ENCODE measurements around the gene TRIOBP.

Gene TRIOBP

GRCh38 chr22:37804881-37805809, 108.3 kb downstream of the TRIOBP start:
- no peak for DNase-seq (ENCODE audit: low read depth, low spot score)

DNA sequence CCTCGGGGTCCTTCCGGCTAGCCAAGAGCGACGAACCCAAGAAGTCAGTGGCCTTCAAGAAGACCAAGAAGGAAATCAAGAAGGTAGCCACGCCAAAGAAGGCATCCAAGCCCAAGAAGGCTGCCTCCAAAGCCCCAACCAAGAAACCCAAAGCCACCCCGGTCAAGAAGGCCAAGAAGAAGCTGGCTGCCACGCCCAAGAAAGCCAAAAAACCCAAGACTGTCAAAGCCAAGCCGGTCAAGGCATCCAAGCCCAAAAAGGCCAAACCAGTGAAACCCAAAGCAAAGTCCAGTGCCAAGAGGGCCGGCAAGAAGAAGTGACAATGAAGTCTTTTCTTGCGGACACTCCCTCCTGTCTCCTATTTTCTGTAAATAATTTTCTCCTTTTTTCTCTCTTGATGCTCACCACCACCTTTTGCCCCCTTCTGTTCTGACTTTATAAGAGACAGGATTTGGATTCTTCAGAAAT, 109.0 kb downstream of the TRIOBP start:
- DNase-seq (ENCODE audit: low read depth, low spot score) = no peak

GRCh38 chr22:37806409-37807333, 109.8 kb downstream of the TRIOBP start:
- no peak for DNase-seq (ENCODE audit: low read depth, low spot score)

DNA sequence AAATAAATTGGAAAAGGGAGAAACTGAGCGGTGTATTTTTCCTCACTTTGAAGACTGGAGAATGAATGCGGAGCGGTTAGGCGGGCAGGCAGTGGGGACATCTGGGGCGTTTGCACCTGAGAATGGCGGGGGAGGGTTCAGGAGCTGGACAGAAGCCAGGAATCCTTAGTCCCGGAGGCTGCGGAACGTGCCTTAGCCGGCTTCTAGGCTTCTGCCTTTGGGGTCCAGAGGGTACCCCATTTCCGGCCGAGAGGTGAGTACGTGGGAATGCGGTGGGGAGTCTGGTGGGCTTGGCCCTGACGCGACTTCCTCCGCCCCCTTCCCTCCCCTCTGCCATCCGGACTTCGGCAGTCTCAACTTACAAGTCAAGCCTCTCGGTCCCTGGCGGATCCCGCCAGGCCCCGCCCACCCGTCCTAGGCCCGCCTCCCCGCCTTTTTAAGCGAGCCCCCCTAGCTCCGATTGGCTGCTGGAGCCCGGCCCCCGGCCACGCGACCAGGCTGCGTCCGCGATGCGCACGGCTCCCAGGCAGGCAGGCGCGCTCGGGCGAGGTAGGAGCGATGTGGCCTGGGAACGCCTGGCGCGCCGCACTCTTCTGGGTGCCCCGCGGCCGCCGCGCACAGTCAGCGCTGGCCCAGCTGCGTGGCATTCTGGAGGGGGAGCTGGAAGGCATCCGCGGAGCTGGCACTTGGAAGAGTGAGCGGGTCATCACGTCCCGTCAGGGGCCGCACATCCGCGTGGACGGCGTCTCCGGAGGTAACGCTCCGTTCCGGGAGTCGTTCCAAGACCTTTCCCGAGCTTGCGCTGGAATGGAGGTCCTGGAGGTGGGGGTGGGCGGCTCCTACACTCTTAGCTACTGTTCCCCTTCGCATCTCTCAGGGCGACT, 110.8 kb downstream of the TRIOBP start, which contains the start of gene GCAT:
GCAT (plus strand) TSS at position 525 of the 884 bp plus-strand sequence; CDS start at position 559, 34 bp downstream.
- peak; percentile 89 for DNase-seq (ENCODE audit: low read depth, low spot score)

DNA sequence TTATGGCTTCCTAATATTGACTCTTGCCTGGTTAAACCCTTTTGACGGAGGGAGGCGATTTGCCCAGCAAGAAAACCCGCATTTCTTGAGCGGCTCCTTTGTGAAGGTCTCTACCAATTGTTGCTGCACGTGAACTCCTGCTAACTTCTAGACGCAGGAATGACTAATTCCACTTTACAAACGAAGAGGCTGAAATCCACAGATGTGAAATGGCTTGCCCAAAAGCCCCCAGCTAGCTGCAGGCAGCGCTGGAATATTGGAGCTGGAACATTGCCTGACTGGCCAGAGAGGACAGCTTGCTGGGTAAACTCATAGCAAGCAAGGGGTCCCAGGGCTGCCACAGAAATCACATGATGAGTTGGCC, 111.4 kb downstream of the TRIOBP start:
- no peak for DNase-seq (ENCODE audit: low read depth, low spot score)

DNA sequence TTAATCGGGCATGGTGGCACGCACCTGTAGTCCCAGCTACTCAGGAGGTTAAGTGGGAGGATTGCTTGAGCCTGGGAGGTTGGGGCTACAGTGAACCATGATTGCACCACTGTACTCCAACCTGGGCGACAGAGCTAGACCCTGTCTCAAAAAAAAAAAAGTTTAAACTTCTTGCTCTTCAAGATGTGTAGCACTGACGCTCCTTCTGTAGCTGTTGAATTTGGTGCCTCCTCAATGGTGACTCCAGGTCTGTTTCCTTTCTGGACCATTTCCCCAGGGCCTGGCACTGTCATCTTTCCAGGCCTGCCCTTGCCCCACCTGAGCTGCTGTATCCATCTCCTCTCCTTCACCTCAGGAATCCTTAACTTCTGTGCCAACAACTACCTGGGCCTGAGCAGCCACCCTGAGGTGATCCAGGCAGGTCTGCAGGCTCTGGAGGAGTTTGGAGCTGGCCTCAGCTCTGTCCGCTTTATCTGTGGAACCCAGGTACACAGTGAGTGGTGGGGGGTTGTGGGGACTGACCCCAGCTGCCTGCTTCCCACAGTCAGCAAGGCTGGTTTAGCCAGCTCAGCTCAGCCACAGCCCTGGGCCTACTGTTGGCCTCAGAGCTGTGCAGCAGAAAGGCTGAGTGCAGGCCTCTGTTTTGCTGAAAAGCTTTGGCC, 113.0 kb downstream of the TRIOBP start:
- no peak for DNase-seq (ENCODE audit: low read depth, low spot score)

GRCh38 chr22:37811867-37812266, 115.0 kb downstream of the TRIOBP start:
- DNase-seq (ENCODE audit: low read depth, low spot score) = no peak

GRCh38 chr22:37812869-37813678, 116.2 kb downstream of the TRIOBP start:
- no peak for DNase-seq (ENCODE audit: low read depth, low spot score)

- DNase-seq (ENCODE audit: low read depth, low spot score) = no peak
Observed at GRCh38 chr22:37815593-37815992, 118.7 kb downstream of the TRIOBP start.

DNA sequence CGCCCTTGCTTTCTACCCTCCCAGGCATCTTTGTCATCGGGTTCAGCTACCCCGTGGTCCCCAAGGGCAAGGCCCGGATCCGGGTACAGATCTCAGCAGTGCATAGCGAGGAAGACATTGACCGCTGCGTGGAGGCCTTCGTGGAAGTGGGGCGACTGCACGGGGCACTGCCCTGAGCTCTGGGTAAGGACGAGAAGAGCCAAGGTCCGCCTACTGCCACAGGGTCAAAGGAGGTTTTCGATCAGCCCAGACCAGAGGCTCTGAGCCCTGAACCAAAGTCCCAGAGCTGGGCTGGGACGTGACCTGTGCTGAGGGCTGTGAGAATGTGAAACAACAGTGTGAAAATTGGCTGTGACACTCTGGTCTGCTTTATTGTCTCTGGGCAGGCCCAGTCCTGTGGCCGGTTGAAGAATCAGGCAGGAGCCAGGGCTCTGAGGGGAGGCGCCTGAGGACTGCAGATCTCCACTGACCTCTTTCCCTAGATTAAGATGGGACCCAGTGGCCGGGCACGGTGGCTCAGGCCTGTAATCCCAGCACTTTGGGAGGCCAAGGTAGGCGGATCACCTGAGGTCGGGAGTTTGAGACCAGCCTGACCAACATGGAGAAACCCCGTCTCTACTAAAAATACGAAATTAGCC, 119.8 kb downstream of the TRIOBP start:
- no peak for DNase-seq (ENCODE audit: low read depth, low spot score)

- DNase-seq (ENCODE audit: low read depth, low spot score) = peak; percentile 62
Observed at GRCh38 chr22:37817705-37818408, 121.0 kb downstream of the TRIOBP start.

- no peak for DNase-seq (ENCODE audit: low read depth, low spot score)
Observed at GRCh38 chr22:37818409-37819104, 121.7 kb downstream of the TRIOBP start.

DNA sequence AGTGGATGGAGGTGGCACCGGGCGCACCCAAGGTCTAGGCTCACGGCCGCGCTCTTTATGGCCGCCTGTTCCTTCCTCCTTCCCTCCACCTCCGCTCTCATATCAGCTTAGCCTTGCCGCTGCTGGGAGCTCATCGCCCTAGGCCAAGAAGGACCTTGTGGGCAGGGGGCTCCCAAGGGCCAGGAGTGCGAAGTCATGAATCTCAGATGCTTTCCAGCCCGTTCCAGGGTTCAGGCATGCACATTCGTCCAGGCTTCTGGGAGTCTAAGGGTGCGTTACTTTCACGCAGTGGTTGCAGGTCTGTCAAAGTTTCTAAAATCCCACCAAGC, 122.2 kb downstream of the TRIOBP start:
- DNase-seq (ENCODE audit: low read depth, low spot score) = no peak

DNA sequence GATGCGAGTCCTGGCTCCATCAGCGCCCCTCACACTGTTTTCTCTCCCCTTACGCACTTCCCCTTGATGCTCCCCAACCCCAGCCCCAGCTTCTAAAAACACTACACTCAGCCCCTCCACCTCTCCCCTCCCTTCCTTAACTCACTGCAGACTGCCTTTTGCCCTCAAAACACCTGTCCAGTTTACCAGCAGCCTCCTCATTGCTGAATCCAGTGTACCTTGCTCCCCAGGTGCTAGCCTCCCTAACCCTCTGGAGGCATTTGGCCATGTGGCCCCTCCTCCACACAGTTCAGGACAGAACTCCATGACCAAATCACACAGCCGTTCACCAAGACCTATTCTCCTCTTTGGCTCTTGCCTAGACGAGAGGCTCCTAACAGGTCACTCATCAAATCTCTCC, 123.5 kb downstream of the TRIOBP start:
- no peak for DNase-seq (ENCODE audit: low read depth, low spot score)

DNA sequence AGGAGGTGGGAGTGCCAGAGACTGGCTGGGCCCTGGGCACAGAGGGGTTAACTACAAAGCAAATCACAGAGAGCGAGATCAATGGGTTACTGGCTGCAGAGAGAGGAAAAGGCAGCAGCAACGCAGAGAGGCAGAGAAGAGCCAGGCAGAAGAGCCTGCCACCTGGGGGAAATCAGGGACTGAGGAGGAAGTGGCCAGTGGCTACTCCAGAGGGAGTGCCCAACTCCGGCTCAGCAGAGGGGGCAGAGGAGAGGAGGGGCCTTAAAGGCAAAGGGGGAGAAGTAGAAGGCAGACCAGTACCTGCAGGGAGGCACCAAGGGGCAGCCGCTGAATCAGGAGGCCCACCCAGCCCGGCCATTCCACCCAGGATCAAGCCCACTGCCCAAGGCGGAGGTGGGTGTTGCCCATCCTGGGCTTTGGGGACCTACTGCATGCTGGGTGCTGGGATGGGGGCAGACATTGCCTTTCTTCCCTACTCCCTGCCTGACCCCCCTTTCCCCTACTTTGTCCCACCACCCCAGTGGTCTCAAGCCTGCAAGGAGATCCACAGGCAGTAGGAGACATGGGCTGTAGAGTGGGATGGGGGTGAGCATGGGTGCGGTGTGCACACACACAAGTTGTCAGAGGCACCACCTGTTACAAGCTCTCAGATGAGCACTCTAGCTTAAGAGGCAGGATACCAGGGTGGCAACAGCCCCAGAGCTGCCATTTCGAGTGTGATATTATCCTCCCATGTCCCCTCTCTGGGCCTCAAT, 125.4 kb downstream of the TRIOBP start:
- no peak for DNase-seq (ENCODE audit: low read depth, low spot score)

GRCh38 chr22:37823134-37823985, 126.5 kb downstream of the TRIOBP start, which contains the start of gene GALR3:
Gene GALR3 (plus strand): TSS chr22:37823382. CDS start chr22:37823407, 25 bp downstream.
- no peak for DNase-seq (ENCODE audit: low read depth, low spot score)
